K562 (cell line): ENCODE measurements around the gene SLX4IP. TPM values are rescaled to one million over a fixed set of nuclear protein-coding genes. Genes with fewer than 3 reads are reported as not detected.

Experiments
- ATAC-seq: fragments of 200-7000 bp; cut with Tn5 transposase; 3 replicates; pipeline ENCODE4 v1.9.1; 2020; ENCODE audit warnings: moderate library complexity
- BruUV-seq: library from RNA; stranded (reverse); fragments of 400-500 nt; replicated peaks from 2 replicates; lab custom pipeline; 2021; lab: Mats Ljungman, UMichigan
- CTCF ChIA-PET: fragments of 300-600 bp; formaldehyde crosslinking; extraction: SDS; loops from one replicate; lab custom pipeline; 2021; ENCODE audit warnings: low intra/inter-chr PET ratio; lab: Yijun Ruan, JAX
- POLR2A ChIA-PET: fragments of 300-600, 350-650 bp; sonication (Branson Sonifier 250); formaldehyde crosslinking; extraction: SDS; loops from one replicate; lab custom pipeline; 2021; ENCODE audit warnings: antibody characterized with exemption, inconsistent platforms; lab: Yijun Ruan, JAX
- DNase-seq, 4 experiments: peaks; one replicate each; pipeline versions ENCODE4 v3.0.0 to v3.0.0-alpha.2; 2011 to 2018; ENCODE audit warnings: low spot score in 3 of 4, mixed read lengths in 3 of 4; ENCODE audit errors: extremely low read depth in 1 of 4
- FAIRE-seq: peaks from 2 replicates; lab custom pipeline; 2011; peaks lifted over from hg19 to GRCh38; lab: Jason Lieb, UNC
- H2AFZ ChIP-seq: 2 replicates; pipeline ENCODE4 v1.6.0; 2011; ENCODE audit warnings: low read depth, low read length, control low read depth, inconsistent platforms
- H3K27ac ChIP-seq: fragments of 200-600 bp; 3 replicates; pipeline ENCODE4 v1.8.0; 2011; ENCODE audit warnings: low read depth, mild to moderate bottlenecking, control low read depth, inconsistent platforms, low read length, moderate library complexity, mixed read lengths; ENCODE audit errors: extremely low read depth
- H3K27me3 ChIP-seq, 2 experiments: fragments of 300-600 bp in 1 of 2; 2 replicates in 1 of 2; 3 replicates in 1 of 2; pipeline versions ENCODE4 v1.6.0 to v1.8.0; 2011; ENCODE audit warnings: inconsistent platforms in 2 of 2, low read length in 2 of 2, mild to moderate bottlenecking in 1 of 2, mixed read lengths in 1 of 2, moderate library complexity in 1 of 2; ENCODE audit not compliant: control insufficient read depth in 2 of 2, insufficient read depth in 2 of 2
- H3K36me3 ChIP-seq: fragments of 300-600 bp; 3 replicates; pipeline ENCODE4 v1.8.0; 2011; ENCODE audit warnings: mild to moderate bottlenecking, low read length, inconsistent platforms; ENCODE audit not compliant: control insufficient read depth, insufficient read depth
- H3K4me1 ChIP-seq, 2 experiments: fragments of 200-600 bp in 1 of 2; replicated peaks in 1 of 2; 2 replicates in 1 of 2; 3 replicates in 1 of 2; pipeline versions ENCODE4 v1.5.1 to v1.8.0; 2011; ENCODE audit warnings: inconsistent platforms in 2 of 2, low read length in 2 of 2, mild to moderate bottlenecking in 1 of 2, mixed read lengths in 1 of 2, moderate library complexity in 1 of 2; ENCODE audit not compliant: control insufficient read depth in 2 of 2, insufficient read depth in 2 of 2
- H3K4me2 ChIP-seq: 2 replicates; pipeline ENCODE4 v1.6.1; 2011; ENCODE audit warnings: low read length, control low read depth, inconsistent platforms, mixed read lengths; ENCODE audit not compliant: insufficient read depth
- H3K4me3 ChIP-seq: fragments of 200-600 bp; sonication (generic), shearing (Covaris generic); 2 replicates; pipeline ENCODE4 v1.5.1; 2016; ENCODE audit warnings: control low read depth, inconsistent platforms
- H3K79me2 ChIP-seq: fragments of 200-600 bp; 3 replicates; pipeline ENCODE4 v1.8.0; 2011; ENCODE audit warnings: low read length, inconsistent platforms; ENCODE audit not compliant: control insufficient read depth, insufficient read depth
- H3K9ac ChIP-seq, 2 experiments: 2 replicates each; pipeline versions ENCODE4 v1.6.0 to v1.6.1; 2011; ENCODE audit warnings: low read depth in 2 of 2, low read length in 2 of 2, control low read depth in 1 of 2, inconsistent platforms in 1 of 2, mild to moderate bottlenecking in 1 of 2, mixed read lengths in 1 of 2; ENCODE audit not compliant: insufficient read depth in 1 of 2
- H3K9me1 ChIP-seq: one replicate; pipeline ENCODE4 v1.6.0; 2011; ENCODE audit warnings: inconsistent platforms, mild to moderate bottlenecking, low read length, moderate library complexity; ENCODE audit not compliant: control insufficient read depth, insufficient read depth
- H3K9me3 ChIP-seq: replicated peaks from 2 replicates; pipeline ENCODE4 v1.5.1; 2011; ENCODE audit warnings: low read depth, low read length, inconsistent platforms; ENCODE audit not compliant: control insufficient read depth, insufficient read depth
- H4K20me1 ChIP-seq: replicated peaks from 2 replicates; pipeline ENCODE4 v1.6.1; 2011; ENCODE audit warnings: low read length, inconsistent platforms, mixed read lengths; ENCODE audit not compliant: control insufficient read depth, insufficient read depth
- ATF2 ChIP-seq: sonication (generic); formaldehyde crosslinking; IDR thresholded peaks from 2 replicates; pipeline ENCODE4 v1.8.1; 2022; ENCODE audit warnings: missing genetic modification reagents
- CREM ChIP-seq: IDR thresholded peaks from 2 replicates; pipeline ENCODE4 v1.6.1; 2014; ENCODE audit warnings: antibody characterized with exemption, low read depth
- DNMT1 ChIP-seq: fragments of 450-650 bp; IDR thresholded peaks from 2 replicates; pipeline ENCODE4 v1.6.1; 2016; ENCODE audit warnings: antibody characterized with exemption, mild to moderate bottlenecking
- IRF2 ChIP-seq: sonication (generic); formaldehyde crosslinking; IDR thresholded peaks from 2 replicates; pipeline ENCODE4 v1.8.1; 2022; ENCODE audit warnings: mild to moderate bottlenecking, missing genetic modification reagents
- PHF20 ChIP-seq: fragments of 450-650 bp; IDR thresholded peaks from 2 replicates; pipeline ENCODE4 v1.6.1; 2018; ENCODE audit not compliant: partially characterized antibody
- TFAM ChIP-seq: fragments of 250-450 bp; sonication (Bioruptor Pico); conservative IDR thresholded peaks from 2 replicates; pipeline ENCODE4 v1.5.0; 2021; ENCODE audit warnings: mild to moderate bottlenecking, moderate library complexity
- ZFPM2 ChIP-seq: fragments of 250-450 bp; sonication (Bioruptor Pico); IDR thresholded peaks from 2 replicates; pipeline ENCODE4 v1.5.1; 2022; ENCODE audit warnings: mild to moderate bottlenecking
- WGBS: fragments of 100-300 bp; shearing (Covaris generic); methylation state at CpG from one replicate; pipeline ENCODE4 v1.1.6; 2016; ENCODE audit warnings: low coverage, mixed read lengths; ENCODE audit not compliant: insufficient coverage; ENCODE audit errors: missing lambda C conversion rate; 5-methylcytosine and 5-hydroxymethylcytosine counted together
- in situ Hi-C: fragments of 300-500 bp; cut with MboI; formaldehyde crosslinking; loops from 4 replicates; pipeline ENCODE4 v1.15.0; 2018; ENCODE audit warnings: inconsistent platforms, mixed read lengths
- intact Hi-C: fragments of 100-400 bp; cut with micrococcal nuclease; formaldehyde crosslinking; loops from 2 replicates; pipeline ENCODE4 v1.14.2; 2022
- polyA plus RNA-seq, 8 experiments: library from polyadenylated mRNA; depleted of rRNA in 4 of 8; stranded (reverse) in 5 of 8; unstranded in 3 of 8; fragments of >200 nt; fragmentation: Nextera tagmentation in 2 of 8; fragmentation: Illumina TruSeq in 1 of 8; extraction: Ambion mirVana in 2 of 8; extraction: Trizol in 1 of 8; gene quantifications; 2 replicates each; pipeline versions ENCODE4 v1.2.1 to v1.2.3, GENCODE V29; 2011 to 2014; ENCODE audit warnings: inconsistent platforms in 1 of 8, missing spikeins in 1 of 8
- total RNA-seq, 7 experiments: library from RNA; depleted of rRNA in 6 of 7; stranded (reverse); fragments of >200 nt in 6 of 7; fragmentation: Illumina TruSeq in 2 of 7; extraction: Trizol in 2 of 7; gene quantifications; 2 replicates each; pipeline versions ENCODE4 v1.2.1 to v1.2.3, GENCODE V29; 2011 to 2021; ENCODE audit warnings: low replicate concordance in 1 of 7

SLX4IP gene
- total and polyA plus RNA-seq, 9 of the 15 experiments (the other 6 are each of a cell fraction or from before 2014, with no cell fraction given) = 1.5 to 5.9 (median 3.5) TPM

GRCh38 chr20:10488534-10488933 lies 53.4 kb downstream of the SLX4IP start:
- in situ Hi-C loops = no loop called here
- intact Hi-C loops = no loop called here
- no peak overlapping the region for H3K4me3 ChIP-seq
- H3K4me2 ChIP-seq = no peak overlapping the region
- no peak overlapping the region for H2AFZ ChIP-seq
- no peaks in the 10 kb centered on the region for H4K20me1 ChIP-seq
- H3K9me3 ChIP-seq = no peaks in the 10 kb centered on the region
- H3K9ac ChIP-seq = no peak overlapping the region
- ATAC-seq (no peak), DNase-seq (no peak), FAIRE-seq (no peak)
- H3K4me1 ChIP-seq = peaks cover 0 to 8% of the 10 kb centered on the region in 2 experiments; a peak in 3 of 5 replicates
- no peaks in the 10 kb centered on the region for H3K36me3 ChIP-seq
- CTCF ChIA-PET = no interaction called here
- WGBS = 71% methylated on average over 1 of the region's 1 CpG
- H3K27ac ChIP-seq = no peak overlapping the region
- no peaks in the 10 kb centered on the region for H3K9me1 ChIP-seq
- POLR2A ChIA-PET = interaction anchor here (0.6 to 0.8 kb wide), 2 partner anchors 16 to 23 kb away, joined by 3 read pairs; no protein-coding TSS in a partner anchor
- H3K79me2 ChIP-seq = no peaks in the 10 kb centered on the region; the same call in 2 of the 3 replicates
- TF ChIP-seq IRF2 (CRISPR knock-in tag) (no peak), CREM (no peak), DNMT1 (no peak), ATF2 (no peak), PHF20 (no peak), ZFPM2 (CRISPR knock-in tag) (no peak), TFAM (CRISPR knock-in tag) (no peak)
- no peaks in the 10 kb centered on the region for H3K27me3 ChIP-seq
- BruUV-seq = no TSS peak
